A549 (cell line): ENCODE results near the gene IDUA. TPM values are rescaled to one million over a fixed set of nuclear protein-coding genes. Genes with fewer than 3 reads are reported as not detected.

ENCODE experiments used
- ATAC-seq, 2 experiments: fragments of 200-7000 bp in 1 of 2; fragments of >200 bp in 1 of 2; cut with Nextera tagmentation in 1 of 2; cut with Tn5 transposase in 1 of 2; 3 replicates each; pipeline versions ENCODE4 v1.8.0 to v1.9.1; 2018 to 2020; ENCODE audit warnings: mild to moderate bottlenecking in 1 of 2, moderate library complexity in 1 of 2
- CTCF ChIA-PET: fragments of 300-600 bp; sonication (Branson Sonifier 250); formaldehyde crosslinking; extraction: SDS; loops from one replicate; lab custom pipeline; 2021; ENCODE audit warnings: antibody characterized with exemption, inconsistent platforms; lab: Yijun Ruan, JAX
- POLR2A ChIA-PET: fragments of 350-600 bp; formaldehyde crosslinking; extraction: SDS; loops from one replicate; lab custom pipeline; 2021; ENCODE audit warnings: antibody characterized with exemption, inconsistent platforms; lab: Yijun Ruan, JAX
- DNase-seq, 2 experiments: peaks; one replicate each; pipeline versions ENCODE4 v3.0.0 to v3.0.0-alpha.2; 2011 to 2016; ENCODE audit warnings: low read depth in 1 of 2, low spot score in 1 of 2
- FAIRE-seq: peaks from 2 replicates; lab custom pipeline; 2011; peaks lifted over from hg19 to GRCh38; lab: Jason Lieb, UNC
- H3K27ac ChIP-seq, 2 experiments: fragments of >200 bp; sonication (Bioruptor Twin); formaldehyde crosslinking; 3 replicates each; pipeline ENCODE4 v1.5.1; 2016 to 2017
- H3K4me1 ChIP-seq: fragments of >200 bp; sonication (Bioruptor Twin); formaldehyde crosslinking; 3 replicates; pipeline ENCODE4 v1.6.1; 2016
- H3K4me2 ChIP-seq: fragments of >200 bp; sonication (Bioruptor Twin); formaldehyde crosslinking; 3 replicates; pipeline ENCODE4 v1.6.1; 2016
- H3K4me3 ChIP-seq: fragments of >200 bp; sonication (Bioruptor Twin); formaldehyde crosslinking; 3 replicates; pipeline ENCODE4 v1.5.1; 2016
- H3K9me3 ChIP-seq: fragments of >200 bp; sonication (Bioruptor Twin); formaldehyde crosslinking; 3 replicates; pipeline ENCODE4 v1.6.1; 2016
- CHD2 ChIP-seq: fragments of 150-350 bp; IDR thresholded peaks from 2 replicates; pipeline ENCODE4 v1.6.1; 2014; ENCODE audit warnings: low read length; ENCODE audit not compliant: partially characterized antibody
- FOSB ChIP-seq: fragments of 250-450 bp; sonication (Bioruptor Pico); IDR thresholded peaks from 2 replicates; pipeline ENCODE4 v1.5.0; 2020; ENCODE audit warnings: mild to moderate bottlenecking, moderate library complexity
- FOXS1 ChIP-seq: fragments of 250-450 bp; sonication (Bioruptor Pico); IDR thresholded peaks from 2 replicates; pipeline ENCODE4 v1.5.0; 2020; ENCODE audit warnings: mild to moderate bottlenecking, moderate library complexity
- HDAC2 ChIP-seq: fragments of 200-600 bp; sonication (generic); IDR thresholded peaks from 2 replicates; pipeline ENCODE4 v1.6.1; 2016
- MAFK ChIP-seq: fragments of 450-650 bp; IDR thresholded peaks from 2 replicates; pipeline ENCODE4 v1.6.1; 2014; ENCODE audit not compliant: partially characterized antibody
- MYC ChIP-seq: IDR thresholded peaks from 2 replicates; pipeline ENCODE4 v1.6.1; 2012; ENCODE audit warnings: mild to moderate bottlenecking, inconsistent platforms, low read length, improper control_type of control experiment, borderline replicate concordance
- PHF8 ChIP-seq: fragments of 200-600 bp; sonication (generic); IDR thresholded peaks from 2 replicates; pipeline ENCODE4 v1.6.1; 2016; ENCODE audit warnings: low read depth, mild to moderate bottlenecking, antibody characterized with exemption, moderate library complexity, borderline replicate concordance
- SMC3 ChIP-seq: fragments of >200 bp; sonication (Bioruptor Twin); formaldehyde crosslinking; IDR thresholded peaks from 3 replicates; pipeline ENCODE4 v1.6.1; 2018; ENCODE audit warnings: inconsistent platforms
- SREBF2 ChIP-seq: fragments of 450-650 bp; IDR thresholded peaks from 2 replicates; pipeline ENCODE4 v1.6.1; 2014; ENCODE audit warnings: mild to moderate bottlenecking, moderate library complexity
- WGBS: methylation state at CpG from one replicate; pipeline ENCODE4 v1.1.6; 2017; ENCODE audit errors: missing lambda C conversion rate; 5-methylcytosine and 5-hydroxymethylcytosine counted together
- polyA plus RNA-seq, 4 experiments: library from polyadenylated mRNA; depleted of rRNA in 3 of 4; stranded (reverse); fragments of >200 nt; fragmentation: RNase III in 1 of 4; extraction: RNeasy Plus Mini Kit Qiagen cat#74134 plus additional on column Dnase treatment in 1 of 4; gene quantifications; 2 replicates in 3 of 4; 3 replicates in 1 of 4; pipeline ENCODE4 v1.2.3, GENCODE V29; 2011 to 2017
- TF ChIP-seq, protein P1 (sequence below): fragments of 200-600 bp; sonication (generic); IDR thresholded peaks from 2 replicates; pipeline ENCODE4 v1.6.1; 2016; ENCODE audit warnings: antibody characterized with exemption, mild to moderate bottlenecking, moderate library complexity
- TF ChIP-seq, protein P2 (sequence below): fragments of >200 bp; sonication (Bioruptor Twin); formaldehyde crosslinking; IDR thresholded peaks from 3 replicates; pipeline ENCODE4 v1.6.1; 2016
- TF ChIP-seq, protein P3 (sequence below): IDR thresholded peaks from 2 replicates; pipeline ENCODE4 v1.6.1; 2012; ENCODE audit warnings: low read depth, borderline replicate concordance
- TF ChIP-seq, protein P4 (sequence below): fragments of >200 bp; sonication (Bioruptor Twin); formaldehyde crosslinking; IDR thresholded peaks from 3 replicates; pipeline ENCODE4 v1.5.1; 2016

Gene IDUA
- polyA plus RNA-seq, 2 of the 4 experiments (the other 2 are of a cell fraction): 3.1 to 19.4 TPM

DNA sequence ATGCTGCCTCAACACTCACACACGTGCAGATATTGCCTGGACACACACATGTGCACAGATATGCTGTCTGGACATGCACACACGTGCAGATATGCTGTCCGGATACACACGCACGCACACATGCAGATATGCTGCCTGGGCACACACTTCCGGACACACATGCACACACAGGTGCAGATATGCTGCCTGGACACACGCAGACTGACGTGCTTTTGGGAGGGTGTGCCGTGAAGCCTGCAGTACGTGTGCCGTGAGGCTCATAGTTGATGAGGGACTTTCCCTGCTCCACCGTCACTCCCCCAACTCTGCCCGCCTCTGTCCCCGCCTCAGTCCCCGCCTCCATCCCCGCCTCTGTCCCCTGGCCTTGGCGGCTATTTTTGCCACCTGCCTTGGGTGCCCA, 39.3 kb downstream of the IDUA start (continued):
- TF ChIP-seq, protein P1, sequence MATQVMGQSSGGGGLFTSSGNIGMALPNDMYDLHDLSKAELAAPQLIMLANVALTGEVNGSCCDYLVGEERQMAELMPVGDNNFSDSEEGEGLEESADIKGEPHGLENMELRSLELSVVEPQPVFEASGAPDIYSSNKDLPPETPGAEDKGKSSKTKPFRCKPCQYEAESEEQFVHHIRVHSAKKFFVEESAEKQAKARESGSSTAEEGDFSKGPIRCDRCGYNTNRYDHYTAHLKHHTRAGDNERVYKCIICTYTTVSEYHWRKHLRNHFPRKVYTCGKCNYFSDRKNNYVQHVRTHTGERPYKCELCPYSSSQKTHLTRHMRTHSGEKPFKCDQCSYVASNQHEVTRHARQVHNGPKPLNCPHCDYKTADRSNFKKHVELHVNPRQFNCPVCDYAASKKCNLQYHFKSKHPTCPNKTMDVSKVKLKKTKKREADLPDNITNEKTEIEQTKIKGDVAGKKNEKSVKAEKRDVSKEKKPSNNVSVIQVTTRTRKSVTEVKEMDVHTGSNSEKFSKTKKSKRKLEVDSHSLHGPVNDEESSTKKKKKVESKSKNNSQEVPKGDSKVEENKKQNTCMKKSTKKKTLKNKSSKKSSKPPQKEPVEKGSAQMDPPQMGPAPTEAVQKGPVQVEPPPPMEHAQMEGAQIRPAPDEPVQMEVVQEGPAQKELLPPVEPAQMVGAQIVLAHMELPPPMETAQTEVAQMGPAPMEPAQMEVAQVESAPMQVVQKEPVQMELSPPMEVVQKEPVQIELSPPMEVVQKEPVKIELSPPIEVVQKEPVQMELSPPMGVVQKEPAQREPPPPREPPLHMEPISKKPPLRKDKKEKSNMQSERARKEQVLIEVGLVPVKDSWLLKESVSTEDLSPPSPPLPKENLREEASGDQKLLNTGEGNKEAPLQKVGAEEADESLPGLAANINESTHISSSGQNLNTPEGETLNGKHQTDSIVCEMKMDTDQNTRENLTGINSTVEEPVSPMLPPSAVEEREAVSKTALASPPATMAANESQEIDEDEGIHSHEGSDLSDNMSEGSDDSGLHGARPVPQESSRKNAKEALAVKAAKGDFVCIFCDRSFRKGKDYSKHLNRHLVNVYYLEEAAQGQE: no peak
- TF ChIP-seq PHF8 (no peak), SREBF2 (no peak)

DNA sequence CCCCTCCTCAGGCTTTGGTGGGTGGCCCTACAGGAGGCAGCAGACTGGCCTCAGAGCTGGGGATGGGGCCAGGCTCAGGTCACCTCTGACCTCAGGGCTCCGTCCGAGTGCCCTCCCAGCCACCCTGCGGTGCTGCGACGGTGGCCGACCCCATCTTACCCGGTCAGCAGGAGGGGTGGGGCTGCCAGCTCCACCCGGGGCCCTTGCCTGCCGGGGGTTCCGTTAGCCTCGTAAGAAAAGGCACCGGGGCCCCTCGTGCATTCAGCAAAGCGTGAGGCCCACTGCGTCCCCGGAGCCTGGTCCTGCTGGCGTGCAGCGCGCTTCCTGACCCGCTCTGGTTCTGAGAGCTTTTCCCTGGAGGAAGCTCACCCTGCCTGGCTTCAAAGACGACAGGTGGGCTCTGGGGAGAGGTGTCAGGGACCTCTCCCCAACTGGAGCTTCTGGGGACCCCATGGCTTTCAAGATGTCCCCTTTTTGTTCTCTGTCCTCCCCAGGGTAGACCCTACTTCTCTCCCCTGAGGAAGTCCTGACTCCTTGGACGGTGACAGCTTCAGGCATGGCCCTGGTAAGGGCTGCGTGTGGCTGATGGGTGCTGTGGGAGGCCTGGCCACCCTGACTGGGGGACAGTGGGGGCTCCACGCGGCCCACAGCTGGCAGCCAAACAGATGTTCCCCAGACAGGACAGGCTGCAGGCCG, 40.5 kb downstream of the IDUA start:
- ChIA-PET CTCF (no interaction called here), POLR2A (no interaction called here)
- Histone ChIP-seq H3K4me1 (no peaks in the 10 kb centered on the region), H3K9me3 (no peaks in the 10 kb centered on the region), H3K4me2 (no peak overlapping the region), H3K4me3 (no peak overlapping the region), H3K27ac (no peak overlapping the region)
- DNase-seq (no peak), FAIRE-seq (no peak), ATAC-seq (no peak; a peak in 2 of 6 replicates)
- 95% methylated on average over 11 of the region's 26 CpGs for WGBS
- TF ChIP-seq CHD2 (no peak), HDAC2 (no peak), MAFK (no peak), SMC3 (no peak)
- TF ChIP-seq, protein P2, sequence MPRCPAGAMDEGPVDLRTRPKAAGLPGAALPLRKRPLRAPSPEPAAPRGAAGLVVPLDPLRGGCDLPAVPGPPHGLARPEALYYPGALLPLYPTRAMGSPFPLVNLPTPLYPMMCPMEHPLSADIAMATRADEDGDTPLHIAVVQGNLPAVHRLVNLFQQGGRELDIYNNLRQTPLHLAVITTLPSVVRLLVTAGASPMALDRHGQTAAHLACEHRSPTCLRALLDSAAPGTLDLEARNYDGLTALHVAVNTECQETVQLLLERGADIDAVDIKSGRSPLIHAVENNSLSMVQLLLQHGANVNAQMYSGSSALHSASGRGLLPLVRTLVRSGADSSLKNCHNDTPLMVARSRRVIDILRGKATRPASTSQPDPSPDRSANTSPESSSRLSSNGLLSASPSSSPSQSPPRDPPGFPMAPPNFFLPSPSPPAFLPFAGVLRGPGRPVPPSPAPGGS: no peak
- TF ChIP-seq, protein P3, sequence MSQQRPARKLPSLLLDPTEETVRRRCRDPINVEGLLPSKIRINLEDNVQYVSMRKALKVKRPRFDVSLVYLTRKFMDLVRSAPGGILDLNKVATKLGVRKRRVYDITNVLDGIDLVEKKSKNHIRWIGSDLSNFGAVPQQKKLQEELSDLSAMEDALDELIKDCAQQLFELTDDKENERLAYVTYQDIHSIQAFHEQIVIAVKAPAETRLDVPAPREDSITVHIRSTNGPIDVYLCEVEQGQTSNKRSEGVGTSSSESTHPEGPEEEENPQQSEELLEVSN: no peak
- TF ChIP-seq, protein P4, sequence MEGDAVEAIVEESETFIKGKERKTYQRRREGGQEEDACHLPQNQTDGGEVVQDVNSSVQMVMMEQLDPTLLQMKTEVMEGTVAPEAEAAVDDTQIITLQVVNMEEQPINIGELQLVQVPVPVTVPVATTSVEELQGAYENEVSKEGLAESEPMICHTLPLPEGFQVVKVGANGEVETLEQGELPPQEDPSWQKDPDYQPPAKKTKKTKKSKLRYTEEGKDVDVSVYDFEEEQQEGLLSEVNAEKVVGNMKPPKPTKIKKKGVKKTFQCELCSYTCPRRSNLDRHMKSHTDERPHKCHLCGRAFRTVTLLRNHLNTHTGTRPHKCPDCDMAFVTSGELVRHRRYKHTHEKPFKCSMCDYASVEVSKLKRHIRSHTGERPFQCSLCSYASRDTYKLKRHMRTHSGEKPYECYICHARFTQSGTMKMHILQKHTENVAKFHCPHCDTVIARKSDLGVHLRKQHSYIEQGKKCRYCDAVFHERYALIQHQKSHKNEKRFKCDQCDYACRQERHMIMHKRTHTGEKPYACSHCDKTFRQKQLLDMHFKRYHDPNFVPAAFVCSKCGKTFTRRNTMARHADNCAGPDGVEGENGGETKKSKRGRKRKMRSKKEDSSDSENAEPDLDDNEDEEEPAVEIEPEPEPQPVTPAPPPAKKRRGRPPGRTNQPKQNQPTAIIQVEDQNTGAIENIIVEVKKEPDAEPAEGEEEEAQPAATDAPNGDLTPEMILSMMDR: no peak

DNA sequence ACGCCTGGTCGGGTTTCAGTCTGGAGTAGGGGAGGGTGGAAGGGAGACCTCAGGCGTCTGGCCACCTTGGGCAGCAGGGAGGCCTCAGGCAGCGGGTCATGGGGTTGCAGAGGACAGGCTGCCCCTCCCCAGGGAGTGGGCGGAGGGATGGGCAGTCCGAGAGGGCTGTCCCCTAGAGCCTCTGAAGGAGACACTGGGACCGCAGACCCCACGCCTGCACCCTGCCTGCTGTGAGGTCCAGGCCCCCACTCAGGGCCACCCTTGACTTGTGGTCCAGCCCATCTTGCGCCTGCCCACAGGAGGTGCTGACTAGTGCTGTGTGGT, 41.0 kb downstream of the IDUA start:
- ChIA-PET CTCF (no interaction called here), POLR2A (no interaction called here)
- Histone ChIP-seq H3K9me3 (no peaks in the 10 kb centered on the region), H3K27ac (no peak overlapping the region), H3K4me1 (no peaks in the 10 kb centered on the region), H3K4me2 (no peak overlapping the region), H3K4me3 (no peak overlapping the region)
- no peak for FAIRE-seq
- TF ChIP-seq FOXS1 (CRISPR knock-in tag): no peak
- TF ChIP-seq MYC: no peak
- no peak for TF ChIP-seq FOSB (CRISPR knock-in tag)
- no peak for DNase-seq
- WGBS: no CpG with 5 or more reads among the region's 9 CpGs
- ATAC-seq: peak in 1 of 2 experiments; percentile 6; a peak in 2 of 6 replicates
